Kidney (tissue), 14 donors: ENCODE data around the gene FBXW5. TPM values are rescaled to one million over a fixed set of nuclear protein-coding genes. Genes with fewer than 3 reads are reported as not detected.

Experiments
- DNase-seq, 5 donors: peaks; one replicate each; pipeline ENCODE4 v3.0.0-alpha.2; 2013 to 2020
- FAIRE-seq: peaks from 2 replicates; lab custom pipeline; 2012; peaks lifted over from hg19 to GRCh38; lab: Jason Lieb, UNC
- H3K27ac ChIP-seq, 2 donors: one replicate each; pipeline ENCODE4 v1.7.0; 2013; ENCODE audit warnings: low read depth in 2 of 2, low read length in 2 of 2, inconsistent platforms in 1 of 2
- H3K27me3 ChIP-seq: one replicate; pipeline ENCODE4 v1.7.1; 2013; ENCODE audit warnings: low read length, inconsistent platforms; ENCODE audit not compliant: control insufficient read depth, insufficient read depth
- H3K36me3 ChIP-seq, 3 donors: one replicate each; pipeline versions ENCODE4 v1.7.0 to v1.7.1; 2013; ENCODE audit warnings: low read length in 3 of 3, control low read depth in 1 of 3, inconsistent platforms in 1 of 3; ENCODE audit not compliant: insufficient read depth in 3 of 3, control insufficient read depth in 2 of 3
- H3K4me1 ChIP-seq, 3 donors: one replicate each; pipeline versions ENCODE4 v1.7.0 to v1.7.1; 2013; ENCODE audit warnings: low read length in 3 of 3, inconsistent platforms in 1 of 3, low read depth in 1 of 3; ENCODE audit not compliant: control insufficient read depth in 2 of 3, insufficient read depth in 2 of 3
- H3K4me3 ChIP-seq, 3 donors: one replicate each; pipeline versions ENCODE4 v1.7.0 to v1.8.1; 2013; ENCODE audit warnings: low read length in 3 of 3, control low read depth in 1 of 3, inconsistent platforms in 1 of 3
- H3K9ac ChIP-seq, 3 donors: one replicate each; pipeline versions ENCODE4 v1.7.0 to v1.7.1; 2013; ENCODE audit warnings: low read length in 3 of 3, control low read depth in 1 of 3, inconsistent platforms in 1 of 3
- H3K9me3 ChIP-seq, 3 donors: one replicate each; pipeline versions ENCODE4 v1.7.0 to v1.7.1; 2013; ENCODE audit warnings: low read length in 3 of 3, control low read depth in 1 of 3, inconsistent platforms in 1 of 3; ENCODE audit not compliant: control insufficient read depth in 2 of 3, insufficient read depth in 1 of 3
- intact Hi-C: fragments of 100-400 bp; cut with DNase I; formaldehyde crosslinking; loops from one replicate; pipeline ENCODE4 v1.11.1; 2022
- polyA plus RNA-seq: library from polyadenylated mRNA; stranded (reverse); fragments of 350-450 nt; fragmentation: Illumina TruSeq; extraction: RNeasy Lipid Tissue Mini Kit (QIAGEN cat#74804); gene quantifications from one replicate; pipeline ENCODE4 v1.2.3, GENCODE V29; 2014; ENCODE audit warnings: low read depth, low replicate concordance; ENCODE audit not compliant: insufficient read depth
- total RNA-seq: library from RNA; stranded (reverse); fragmentation: NEBNext Ultra II Directional; extraction: Animal tissue kit (Norgen Biotek cat#: 25700); gene quantifications from one replicate; pipeline ENCODE4 v1.2.1, GENCODE V29; 2021
- TF ChIP-seq, protein P1 (sequence below): IDR thresholded peaks from 3 replicates; pipeline ENCODE4 v1.5.1; 2012; ENCODE audit warnings: mild to moderate bottlenecking, moderate library complexity, borderline replicate concordance; ENCODE audit not compliant: insufficient read depth; ENCODE audit errors: extremely low read depth
- donor health status: control.
- donor health status: control.
- donor health status: control.
- donor health status: control.
- donor health status: control.
- donor health status: DM: yes; HTN: yes; CAD: no.
- donor health status: Normal renal cell carcinoma (clear cell type).

The FBXW5 gene
- total and polyA plus RNA-seq, 2 donors from 2014 or later, result 92.5 to 97.2 TPM

DNA sequence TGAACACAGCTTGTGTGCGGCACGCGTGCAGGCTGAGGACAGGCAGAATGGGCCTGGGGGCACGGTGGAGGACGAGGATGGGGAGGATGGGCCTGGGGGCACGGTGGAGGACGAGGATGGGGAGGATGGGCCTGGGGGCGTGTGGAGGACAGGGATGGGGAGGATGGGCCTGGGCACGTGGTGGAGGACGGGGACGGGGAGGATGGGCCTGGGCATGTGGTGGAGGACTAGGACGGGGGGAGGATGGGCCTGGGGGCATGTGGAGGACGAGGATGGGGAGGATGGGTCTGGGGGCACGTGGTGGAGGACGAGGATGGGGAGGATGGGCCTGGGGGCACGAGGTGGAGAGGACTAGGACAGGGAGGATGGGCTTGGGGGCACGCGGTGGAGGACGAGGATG is 22.0 kb downstream of the FBXW5 start:
- intact Hi-C loops, result no loop called here
- H3K9ac ChIP-seq, result no peak overlapping the region

DNA sequence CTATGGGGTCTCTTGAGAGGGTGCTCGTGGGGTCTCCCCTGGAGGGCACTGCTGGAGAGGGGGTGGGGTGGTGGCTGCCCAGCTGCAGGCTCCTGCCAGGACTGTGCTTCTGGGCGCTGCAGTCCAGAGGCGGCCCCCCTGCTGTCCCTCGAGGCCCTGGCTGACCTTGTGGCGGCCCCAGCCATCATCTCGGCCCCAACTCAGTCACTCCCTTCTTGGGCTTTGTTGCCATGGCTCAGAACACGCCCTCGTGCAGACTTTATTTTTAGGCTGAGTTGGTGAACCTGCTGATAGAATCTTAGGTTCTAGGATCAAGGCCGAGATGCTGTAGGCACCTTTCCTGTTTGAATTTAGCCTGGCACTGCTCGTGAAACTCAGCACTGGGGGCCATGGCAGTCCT is 22.8 kb downstream of the FBXW5 start:
- intact Hi-C loops, result no loop called here

More for the DNA sequence above, 22.0 kb downstream of the FBXW5 start:
- Histone ChIP-seq H3K9me3 (no peaks in the 10 kb centered on the region), H3K4me3 (no peak overlapping the region), H3K4me1 (no peaks in the 10 kb centered on the region), H3K27ac (no peak overlapping the region), H3K36me3 (peaks cover 0 to 7% (median 0%) of the 10 kb centered on the region in 3 donors), H3K27me3 (no peaks in the 10 kb centered on the region)
- no peak for FAIRE-seq
- TF ChIP-seq, protein P1, sequence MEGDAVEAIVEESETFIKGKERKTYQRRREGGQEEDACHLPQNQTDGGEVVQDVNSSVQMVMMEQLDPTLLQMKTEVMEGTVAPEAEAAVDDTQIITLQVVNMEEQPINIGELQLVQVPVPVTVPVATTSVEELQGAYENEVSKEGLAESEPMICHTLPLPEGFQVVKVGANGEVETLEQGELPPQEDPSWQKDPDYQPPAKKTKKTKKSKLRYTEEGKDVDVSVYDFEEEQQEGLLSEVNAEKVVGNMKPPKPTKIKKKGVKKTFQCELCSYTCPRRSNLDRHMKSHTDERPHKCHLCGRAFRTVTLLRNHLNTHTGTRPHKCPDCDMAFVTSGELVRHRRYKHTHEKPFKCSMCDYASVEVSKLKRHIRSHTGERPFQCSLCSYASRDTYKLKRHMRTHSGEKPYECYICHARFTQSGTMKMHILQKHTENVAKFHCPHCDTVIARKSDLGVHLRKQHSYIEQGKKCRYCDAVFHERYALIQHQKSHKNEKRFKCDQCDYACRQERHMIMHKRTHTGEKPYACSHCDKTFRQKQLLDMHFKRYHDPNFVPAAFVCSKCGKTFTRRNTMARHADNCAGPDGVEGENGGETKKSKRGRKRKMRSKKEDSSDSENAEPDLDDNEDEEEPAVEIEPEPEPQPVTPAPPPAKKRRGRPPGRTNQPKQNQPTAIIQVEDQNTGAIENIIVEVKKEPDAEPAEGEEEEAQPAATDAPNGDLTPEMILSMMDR, result no peak
- DNase-seq, result no peak

DNA sequence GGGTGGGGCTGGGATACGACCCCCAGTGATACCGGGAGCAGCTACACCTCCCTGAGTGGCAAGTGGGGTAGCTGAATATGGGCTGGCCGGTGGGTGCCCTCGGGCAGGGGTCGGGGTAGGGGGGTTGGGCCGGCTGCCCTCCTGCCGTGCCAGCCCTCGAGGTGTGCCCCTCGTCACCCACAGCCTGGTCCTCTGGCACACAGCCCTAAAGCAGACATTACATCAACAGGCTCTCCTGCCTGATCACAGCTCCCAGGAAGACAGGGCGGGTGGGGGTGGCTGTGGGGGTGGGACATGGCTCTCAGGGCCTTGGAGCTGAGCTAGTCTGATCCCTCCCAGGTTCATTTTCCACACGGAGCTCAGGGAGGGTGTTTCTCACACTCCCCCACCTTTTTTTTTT is 23.2 kb downstream of the FBXW5 start:
- Histone ChIP-seq H3K4me3 (no peak overlapping the region), H3K9ac (no peak overlapping the region), H3K27ac (no peak overlapping the region), H3K9me3 (no peaks in the 10 kb centered on the region), H3K27me3 (no peaks in the 10 kb centered on the region), H3K4me1 (no peaks in the 10 kb centered on the region), H3K36me3 (peaks cover 0 to 9% (median 0%) of the 10 kb centered on the region in 3 donors)
- TF ChIP-seq, protein P1, result no peak
- intact Hi-C loops, result no loop called here
- DNase-seq, result no peak
- no peak for FAIRE-seq

More for the DNA sequence above, 22.8 kb downstream of the FBXW5 start:
- no peak overlapping the region for H3K4me3 ChIP-seq
- no peak for FAIRE-seq
- no peak overlapping the region for H3K27ac ChIP-seq
- H3K9ac ChIP-seq, result no peak overlapping the region
- no peaks in the 10 kb centered on the region for H3K4me1 ChIP-seq
- no peaks in the 10 kb centered on the region for H3K27me3 ChIP-seq
- no peaks in the 10 kb centered on the region for H3K9me3 ChIP-seq
- DNase-seq, result no peak
- TF ChIP-seq, protein P1, result no peak
- H3K36me3 ChIP-seq, result peaks cover 0 to 7% (median 0%) of the 10 kb centered on the region in 3 donors

DNA sequence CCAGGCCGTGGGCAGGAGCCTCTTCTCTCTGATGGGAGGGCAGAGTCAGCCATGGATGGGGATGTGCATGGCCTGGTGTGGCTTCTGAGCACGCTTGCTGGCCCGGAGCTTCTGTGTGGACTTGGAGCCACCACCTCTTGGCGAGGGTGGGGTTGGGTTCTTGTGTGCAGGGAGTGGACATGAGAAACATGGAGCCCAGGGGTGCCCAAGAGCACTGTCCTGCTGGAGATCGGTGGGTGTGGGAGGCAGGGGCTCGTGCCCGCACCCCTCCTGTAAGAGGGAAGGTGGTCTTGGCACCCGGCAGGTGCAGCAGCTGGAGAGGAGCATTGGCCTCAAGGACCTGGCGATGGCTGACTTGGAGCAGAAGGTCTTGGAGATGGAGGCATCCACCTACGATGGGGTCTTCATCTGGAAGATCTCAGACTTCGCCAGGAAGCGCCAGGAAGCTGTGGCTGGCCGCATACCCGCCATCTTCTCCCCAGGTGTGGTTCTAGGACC is 23.8 kb downstream of the FBXW5 start:
- Histone ChIP-seq H3K4me3 (no peak overlapping the region), H3K9me3 (no peaks in the 10 kb centered on the region), H3K4me1 (no peaks in the 10 kb centered on the region), H3K9ac (no peak overlapping the region), H3K36me3 (peaks cover 0 to 13% (median 0%) of the 10 kb centered on the region in 3 donors), H3K27ac (no peak overlapping the region), H3K27me3 (no peaks in the 10 kb centered on the region)
- FAIRE-seq (no peak), DNase-seq (no peak)
- TF ChIP-seq, protein P1, result no peak
- intact Hi-C loops, result no loop called here
